Fibroblast of lung (primary cell): Measurements from ENCODE around the gene ACSF2. TPM values are rescaled to one million over a fixed set of nuclear protein-coding genes. Genes with fewer than 3 reads are reported as not detected.

Source experiments
- DNase-seq, 2 donors: peaks; one replicate each; pipeline versions ENCODE4 v3.0.0 to v3.0.0-alpha.2; 2010; ENCODE audit warnings: low read depth in 2 of 2
- H2AFZ ChIP-seq: 2 replicates; pipeline ENCODE4 v1.5.1; 2012; ENCODE audit warnings: low read length, control low read depth, inconsistent platforms
- H3K27ac ChIP-seq: 2 replicates; pipeline ENCODE4 v1.5.1; 2011; ENCODE audit warnings: low read length, control low read depth; ENCODE audit not compliant: insufficient read depth
- H3K27me3 ChIP-seq: 2 replicates; pipeline ENCODE4 v1.5.1; 2011; ENCODE audit warnings: mild to moderate bottlenecking, low read length; ENCODE audit not compliant: control insufficient read depth, insufficient read depth
- H3K36me3 ChIP-seq: 2 replicates; pipeline ENCODE4 v1.5.1; 2011; ENCODE audit warnings: low read length; ENCODE audit not compliant: control insufficient read depth, insufficient read depth
- H3K4me1 ChIP-seq: 2 replicates; pipeline ENCODE4 v1.5.1; 2011; ENCODE audit warnings: low read length; ENCODE audit not compliant: control insufficient read depth, insufficient read depth; ENCODE audit errors: extremely low read depth
- H3K4me2 ChIP-seq: 2 replicates; pipeline ENCODE4 v1.5.1; 2011; ENCODE audit warnings: low read length, control low read depth; ENCODE audit not compliant: insufficient read depth; ENCODE audit errors: extremely low read depth
- H3K4me3 ChIP-seq, 4 experiments: fragments of 200-600 bp in 1 of 4; sonication (generic) in 1 of 4; replicated peaks in 1 of 4; 2 replicates each; pipeline ENCODE4 v1.5.1; 2011 to 2016; ENCODE audit warnings: low read length in 4 of 4, low read depth in 3 of 4, mild to moderate bottlenecking in 3 of 4, control low read depth in 2 of 4, inconsistent platforms in 1 of 4, mixed read lengths in 1 of 4; ENCODE audit not compliant: insufficient read depth in 1 of 4; ENCODE audit errors: control extremely low read depth in 1 of 4
- H3K79me2 ChIP-seq: 2 replicates; pipeline ENCODE4 v1.5.1; 2012; ENCODE audit warnings: mild to moderate bottlenecking, low read length, inconsistent platforms; ENCODE audit not compliant: control insufficient read depth, insufficient read depth
- H3K9ac ChIP-seq: 2 replicates; pipeline ENCODE4 v1.5.1; 2011; ENCODE audit warnings: mild to moderate bottlenecking, low read length, control low read depth; ENCODE audit not compliant: insufficient read depth
- H3K9me3 ChIP-seq: 2 replicates; pipeline ENCODE4 v1.5.1; 2012; ENCODE audit warnings: low read depth, low read length; ENCODE audit not compliant: control insufficient read depth, insufficient read depth
- H4K20me1 ChIP-seq: 2 replicates; pipeline ENCODE4 v1.5.1; 2011; ENCODE audit warnings: low read length; ENCODE audit not compliant: control insufficient read depth, insufficient read depth; ENCODE audit errors: extremely low read depth
- CTCF ChIP-seq, 2 donors: IDR thresholded peaks in 1 of 2; conservative IDR thresholded peaks in 1 of 2; 1 replicate in 1 of 2; 2 replicates in 1 of 2; pipeline ENCODE4 v1.5.1; 2011 to 2012; ENCODE audit warnings: low read length in 2 of 2, control low read depth in 1 of 2, inconsistent platforms in 1 of 2, low read depth in 1 of 2, mild to moderate bottlenecking in 1 of 2
- EZH2 ChIP-seq: IDR thresholded peaks from 2 replicates; pipeline ENCODE4 v1.5.1; 2012; ENCODE audit warnings: low read length, control low read depth, mild to moderate bottlenecking; ENCODE audit errors: missing control alignments
- polyA plus RNA-seq, 2 donors: library from polyadenylated mRNA; depleted of rRNA in 1 of 2; stranded (reverse) in 1 of 2; unstranded in 1 of 2; fragments of >200 nt; gene quantifications; 2 replicates each; pipeline ENCODE4 v1.2.1, GENCODE V29; 2011 to 2012; ENCODE audit warnings: missing spikeins in 1 of 2
- total RNA-seq: library from RNA; depleted of rRNA; stranded (reverse); fragments of >200 nt; gene quantifications from 2 replicates; pipeline ENCODE4 v1.2.1, GENCODE V29; 2014

The ACSF2 gene
- total and polyA plus RNA-seq, 2 donors (not counting 1 experiment from before 2014, with no cell fraction given) = 16.5 to 23.6 TPM

- Histone ChIP-seq H3K27ac (no peak overlapping the region), H4K20me1 (no peaks in the 10 kb centered on the region), H3K4me1 (peaks cover 12% of the 10 kb centered on the region), H3K79me2 (no peaks in the 10 kb centered on the region), H3K36me3 (no peaks in the 10 kb centered on the region), H3K9me3 (no peaks in the 10 kb centered on the region), H3K4me2 (no peak overlapping the region), H2AFZ (no peak overlapping the region), H3K4me3 (peak overlapping the region in 1 of 4 experiments; percentile 14), H3K9ac (no peak overlapping the region), H3K27me3 (no peaks in the 10 kb centered on the region)
- no peak for DNase-seq
- TF ChIP-seq EZH2 = no peak
- no peak for TF ChIP-seq CTCF (conservative IDR thresholded peaks at IDR 0.05 in 1 of 2, IDR thresholded peaks at IDR 0.05 in 1 of 2; ENCODE audit: low read depth in 1 of 2, low read length in 2 of 2)
Measured at GRCh38 chr17:50424246-50424995, 1.6 kb upstream of the ACSF2 start.

DNA sequence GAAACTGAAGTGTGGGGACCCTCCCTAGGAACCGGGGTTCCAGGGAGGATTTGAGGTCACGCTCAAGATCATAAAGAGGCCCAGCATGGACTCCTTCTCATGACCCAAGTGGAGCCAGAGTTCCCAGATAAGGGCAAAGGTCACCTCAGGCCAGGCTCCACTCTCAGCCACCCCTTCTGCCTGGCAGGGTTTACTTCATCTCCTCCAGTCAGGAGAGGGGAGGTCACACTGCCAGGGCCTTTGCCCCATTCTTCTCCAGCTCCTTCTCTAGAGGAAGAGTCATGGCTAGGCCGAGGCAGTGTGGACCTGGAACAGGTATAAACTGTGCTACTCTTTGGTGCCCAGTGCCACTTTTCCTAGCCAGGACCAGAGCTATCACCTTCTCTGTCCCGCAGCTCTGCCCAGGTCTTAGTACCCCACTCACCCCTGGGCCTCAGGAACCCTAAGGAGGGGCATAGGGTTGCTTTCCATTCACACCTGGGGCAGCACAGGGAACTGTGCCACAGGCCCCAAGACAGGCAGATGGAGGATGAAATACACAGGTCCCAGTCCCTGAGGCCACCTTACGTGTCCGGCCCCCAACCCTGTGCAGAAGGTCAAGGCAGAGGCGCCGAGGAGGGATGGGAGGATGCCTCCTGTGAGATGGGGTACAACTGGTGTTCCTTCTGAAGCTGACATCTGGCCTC lies 879 bp upstream of the ACSF2 start:
- Histone ChIP-seq H3K4me2 (peak overlapping the region; percentile 79), H3K27me3 (no peaks in the 10 kb centered on the region), H3K36me3 (no peaks in the 10 kb centered on the region), H3K4me3 (peak overlapping the region in 3 of 4 experiments; percentile 50 to 70 (median 62)), H2AFZ (peak overlapping the region; percentile 86), H3K79me2 (no peaks in the 10 kb centered on the region), H3K9me3 (no peaks in the 10 kb centered on the region), H3K27ac (peak overlapping the region; percentile 58), H4K20me1 (no peaks in the 10 kb centered on the region), H3K9ac (no peak overlapping the region), H3K4me1 (peaks cover 12% of the 10 kb centered on the region)
- no peak for TF ChIP-seq EZH2
- TF ChIP-seq CTCF (conservative IDR thresholded peaks at IDR 0.05 in 1 of 2, IDR thresholded peaks at IDR 0.05 in 1 of 2; ENCODE audit: low read depth in 1 of 2, low read length in 2 of 2) = no peak
- DNase-seq = no peak

DNA sequence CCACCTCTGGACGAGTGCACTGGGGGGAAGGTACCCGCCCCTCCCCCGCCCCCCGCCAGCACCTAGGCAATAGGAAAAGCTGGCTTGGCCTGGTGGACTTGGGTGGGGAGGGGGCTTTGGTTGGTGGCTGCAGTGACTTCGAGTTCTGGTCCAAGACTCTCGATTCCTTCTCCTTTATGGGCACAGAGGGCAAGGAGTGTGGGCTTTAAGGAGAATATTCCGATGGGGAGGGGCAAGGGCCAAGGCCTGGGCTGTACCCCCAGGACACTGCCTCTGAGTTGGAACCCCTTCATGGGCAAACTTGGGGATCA lies 409 bp downstream of the ACSF2 start:
- Histone ChIP-seq H3K27ac (peak overlapping the region; percentile 22), H3K79me2 (no peaks in the 10 kb centered on the region), H3K4me3 (peak overlapping the region; percentile 62 to 80 (median 68)), H3K9me3 (no peaks in the 10 kb centered on the region), H3K4me1 (peaks cover 12% of the 10 kb centered on the region), H2AFZ (no peak overlapping the region), H3K27me3 (no peaks in the 10 kb centered on the region), H3K36me3 (no peaks in the 10 kb centered on the region), H3K9ac (peak overlapping the region; percentile 48), H4K20me1 (no peaks in the 10 kb centered on the region), H3K4me2 (peak overlapping the region; percentile 89)
- DNase-seq = no peak
- TF ChIP-seq CTCF (conservative IDR thresholded peaks at IDR 0.05 in 1 of 2, IDR thresholded peaks at IDR 0.05 in 1 of 2; ENCODE audit: low read depth in 1 of 2, low read length in 2 of 2) (no peak), EZH2 (no peak)
